ENCODE data around the gene FHIP2A. TPM values are rescaled to one million over a fixed set of nuclear protein-coding genes. Genes with fewer than 3 reads are reported as not detected.

FHIP2A gene
- total RNA-seq, 2 experiments from 2014 or later = 52.8 to 53.7 TPM

GRCh38 chr10:114806562-114807391, 14.8 kb upstream of the FHIP2A start:
- TF ChIP-seq CTCF (IDR thresholded peaks at IDR 0.05) = no peak
- H3K36me3 Mint-ChIP-seq (ENCODE audit: low read depth) = no peaks in the 10 kb centered on the region
- Histone ChIP-seq H3K36me3 (ENCODE audit: insufficient read depth, low read length) (no peaks in the 10 kb centered on the region), H3K4me3 (ENCODE audit: low read length) (no peak overlapping the region), H3K27ac (ENCODE audit: low read depth in 1 of 2, low read length in 2 of 2) (no peak overlapping the region), H3K4me1 (ENCODE audit: insufficient read depth, low read length) (peaks cover 17% of the 10 kb centered on the region), H3K27me3 (ENCODE audit: control insufficient read depth in 1 of 2, insufficient read depth in 2 of 2, low read length in 2 of 2) (no peaks in the 10 kb centered on the region), H3K9me3 (ENCODE audit: control insufficient read depth in 1 of 2, insufficient read depth in 1 of 2, low read length in 2 of 2) (no peaks in the 10 kb centered on the region)
- no peak overlapping the region for H3K4me3 Mint-ChIP-seq
- ATAC-seq (ENCODE audit: poor library complexity) = no peak
- DNase-seq = no peak
- H3K4me1 Mint-ChIP-seq (ENCODE audit: low read depth) = peaks cover 31% of the 10 kb centered on the region
- H3K9me3 Mint-ChIP-seq = no peaks in the 10 kb centered on the region
- H3K27me3 Mint-ChIP-seq = no peaks in the 10 kb centered on the region
- no peak overlapping the region for H3K27ac Mint-ChIP-seq
- CTCF ChIA-PET = no interaction called here
- POLR2A ChIA-PET = no interaction called here
- intact Hi-C loops (cut with DNase I, micrococcal nuclease) = no loop called here

- Histone ChIP-seq H3K4me3 (ENCODE audit: low read length) (no peak overlapping the region), H3K9me3 (ENCODE audit: control insufficient read depth in 1 of 2, insufficient read depth in 1 of 2, low read length in 2 of 2) (no peaks in the 10 kb centered on the region), H3K27ac (ENCODE audit: low read depth in 1 of 2, low read length in 2 of 2) (no peak overlapping the region), H3K36me3 (ENCODE audit: insufficient read depth, low read length) (no peaks in the 10 kb centered on the region), H3K4me1 (ENCODE audit: insufficient read depth, low read length) (peaks cover 15% of the 10 kb centered on the region), H3K27me3 (ENCODE audit: control insufficient read depth in 1 of 2, insufficient read depth in 2 of 2, low read length in 2 of 2) (no peaks in the 10 kb centered on the region)
- peak in 2 of 14 experiments; percentile 23 to 59 for DNase-seq
- H3K36me3 Mint-ChIP-seq (ENCODE audit: low read depth) = no peaks in the 10 kb centered on the region
- ATAC-seq (ENCODE audit: poor library complexity) = peak; percentile 51
- H3K4me1 Mint-ChIP-seq (ENCODE audit: low read depth) = peaks cover 32% of the 10 kb centered on the region
- intact Hi-C loops (cut with DNase I, micrococcal nuclease) = no loop called here
- peak overlapping the region; percentile 20 for H3K27ac Mint-ChIP-seq
- TF ChIP-seq CTCF (IDR thresholded peaks at IDR 0.05) = no peak
- H3K9me3 Mint-ChIP-seq = no peaks in the 10 kb centered on the region
- H3K27me3 Mint-ChIP-seq = no peaks in the 10 kb centered on the region
- CTCF ChIA-PET = no interaction called here
- POLR2A ChIA-PET = interaction anchor here (1.4 kb wide), 1 partner anchor 12 kb away, joined by 3 read pairs; the partner anchor contains the start of gene FHIP2A
- H3K4me3 Mint-ChIP-seq = no peak overlapping the region
Observed at GRCh38 chr10:114808982-114809381, 12.6 kb upstream of the FHIP2A start.

- Mint-ChIP-seq H3K27me3 (no peaks in the 10 kb centered on the region), H3K4me1 (ENCODE audit: low read depth) (peaks cover 32% of the 10 kb centered on the region), H3K4me3 (no peak overlapping the region), H3K9me3 (no peaks in the 10 kb centered on the region), H3K27ac (peak overlapping the region; percentile 53), H3K36me3 (ENCODE audit: low read depth) (no peaks in the 10 kb centered on the region)
- POLR2A ChIA-PET = interaction anchor here (1.7 kb wide), 1 partner anchor 11 kb away, joined by 7 read pairs; the partner anchor contains the start of gene FHIP2A
- H3K27ac ChIP-seq (ENCODE audit: low read depth in 1 of 2, low read length in 2 of 2) = no peak overlapping the region
- intact Hi-C loops (cut with DNase I, micrococcal nuclease) = no loop called here
- ATAC-seq (ENCODE audit: poor library complexity) = no peak
- no peaks in the 10 kb centered on the region for H3K36me3 ChIP-seq (ENCODE audit: insufficient read depth, low read length)
- no peaks in the 10 kb centered on the region for H3K27me3 ChIP-seq (ENCODE audit: control insufficient read depth in 1 of 2, insufficient read depth in 2 of 2, low read length in 2 of 2)
- DNase-seq = peak in 1 of 14 experiments; percentile 51
- no peak overlapping the region for H3K4me3 ChIP-seq (ENCODE audit: low read length)
- peaks cover 15% of the 10 kb centered on the region for H3K4me1 ChIP-seq (ENCODE audit: insufficient read depth, low read length)
- no peaks in the 10 kb centered on the region for H3K9me3 ChIP-seq (ENCODE audit: control insufficient read depth in 1 of 2, insufficient read depth in 1 of 2, low read length in 2 of 2)
- CTCF ChIA-PET = interaction anchor here (3.1 kb wide), 1 partner anchor 11 kb away, joined by 19 read pairs; the partner anchor contains the start of gene FHIP2A
- TF ChIP-seq CTCF (IDR thresholded peaks at IDR 0.05) = no peak
Observed at GRCh38 chr10:114810926-114811325, 10.7 kb upstream of the FHIP2A start.
